CD14-positive monocyte (primary cell): ENCODE data around the gene PSMF1. TPM values are rescaled to one million over a fixed set of nuclear protein-coding genes. Genes with fewer than 3 reads are reported as not detected.

Experiments used
- DNase-seq, 3 donors: peaks; one replicate each; pipeline ENCODE4 v3.0.0-alpha.2; 2011 to 2022
- H2AFZ ChIP-seq: 2 replicates; pipeline ENCODE4 v1.6.0; 2012; ENCODE audit warnings: mild to moderate bottlenecking, low read depth, low read length, inconsistent platforms; ENCODE audit not compliant: insufficient read depth, poor library complexity, severe bottlenecking
- H3K27ac ChIP-seq, 2 donors: 1 replicate in 1 of 2; 2 replicates in 1 of 2; pipeline ENCODE4 v1.5.1; 2012 to 2013; ENCODE audit warnings: low read length in 2 of 2, control low read depth in 1 of 2, inconsistent platforms in 1 of 2, low read depth in 1 of 2, mild to moderate bottlenecking in 1 of 2
- H3K27me3 ChIP-seq, 2 donors: one replicate each; pipeline versions ENCODE4 v1.6.0 to v1.6.1; 2011 to 2013; ENCODE audit warnings: low read length in 2 of 2; ENCODE audit not compliant: control insufficient read depth in 2 of 2, insufficient read depth in 2 of 2
- H3K36me3 ChIP-seq, 2 donors: replicated peaks in 1 of 2; 1 replicate in 1 of 2; 2 replicates in 1 of 2; pipeline versions ENCODE4 v1.5.1 to v1.6.1; 2012 to 2013; ENCODE audit warnings: low read length in 2 of 2, control low read depth in 1 of 2, inconsistent platforms in 1 of 2, mild to moderate bottlenecking in 1 of 2; ENCODE audit not compliant: insufficient read depth in 2 of 2, control insufficient read depth in 1 of 2
- H3K4me1 ChIP-seq, 2 donors: 1 replicate in 1 of 2; 2 replicates in 1 of 2; pipeline versions ENCODE4 v1.5.1 to v1.6.1; 2012 to 2013; ENCODE audit warnings: low read length in 2 of 2, control low read depth in 1 of 2, inconsistent platforms in 1 of 2, mild to moderate bottlenecking in 1 of 2, moderate library complexity in 1 of 2; ENCODE audit not compliant: insufficient read depth in 2 of 2, control insufficient read depth in 1 of 2
- H3K4me2 ChIP-seq: replicated peaks from 2 replicates; pipeline ENCODE3; 2012; ENCODE audit warnings: low read length, moderate library complexity, mild to moderate bottlenecking; ENCODE audit not compliant: poor library complexity, severe bottlenecking; ENCODE audit errors: extremely low read depth
- H3K4me3 ChIP-seq, 3 experiments: fragments of 200-600 bp in 1 of 3; sonication (generic) in 1 of 3; replicated peaks in 1 of 3; 1 replicate in 2 of 3; 2 replicates in 1 of 3; pipeline ENCODE4 v1.5.1; 2011 to 2013; ENCODE audit warnings: low read length in 3 of 3, mild to moderate bottlenecking in 3 of 3, control low read depth in 2 of 3, low read depth in 2 of 3, inconsistent platforms in 1 of 3, moderate library complexity in 1 of 3
- H3K79me2 ChIP-seq: 2 replicates; pipeline ENCODE4 v1.6.0; 2012; ENCODE audit warnings: mild to moderate bottlenecking, control low read depth, inconsistent platforms, low read length, moderate library complexity; ENCODE audit not compliant: insufficient read depth
- H3K9ac ChIP-seq: 2 replicates; pipeline ENCODE4 v1.6.0; 2017; ENCODE audit warnings: low read length, mild to moderate bottlenecking; ENCODE audit not compliant: insufficient read depth, poor library complexity, severe bottlenecking
- H3K9me3 ChIP-seq, 2 donors: replicated peaks in 1 of 2; 1 replicate in 1 of 2; 2 replicates in 1 of 2; pipeline versions ENCODE4 v1.5.1 to v1.6.1; 2012 to 2013; ENCODE audit warnings: low read length in 2 of 2, control low read depth in 1 of 2; ENCODE audit not compliant: control insufficient read depth in 1 of 2, insufficient read depth in 1 of 2
- H4K20me1 ChIP-seq: 2 replicates; pipeline ENCODE4 v1.6.0; 2012; ENCODE audit warnings: mild to moderate bottlenecking, low read length, control low read depth, moderate library complexity; ENCODE audit not compliant: insufficient read depth
- H3K27ac Mint-ChIP-seq, 7 donors: one replicate each; pipeline ENCODE4 v1.8.0; 2020; ENCODE audit warnings: mild to moderate bottlenecking in 7 of 7, mixed read lengths in 7 of 7, moderate library complexity in 6 of 7, inconsistent platforms in 2 of 7
- H3K27me3 Mint-ChIP-seq, 3 donors: one replicate each; pipeline ENCODE4 v1.8.0; 2021 to 2022; ENCODE audit warnings: low read depth in 3 of 3, mild to moderate bottlenecking in 3 of 3, mixed read lengths in 3 of 3, moderate library complexity in 3 of 3, inconsistent platforms in 1 of 3
- H3K36me3 Mint-ChIP-seq, 2 donors: one replicate each; pipeline ENCODE4 v1.8.0; 2020; ENCODE audit warnings: mixed read lengths in 2 of 2, inconsistent platforms in 1 of 2, mild to moderate bottlenecking in 1 of 2
- H3K4me1 Mint-ChIP-seq: one replicate; pipeline ENCODE4 v1.8.0; 2020; ENCODE audit warnings: mild to moderate bottlenecking, mixed read lengths
- H3K4me3 Mint-ChIP-seq, 2 donors: one replicate each; pipeline ENCODE4 v1.8.0; 2020; ENCODE audit warnings: mild to moderate bottlenecking in 2 of 2, mixed read lengths in 2 of 2, moderate library complexity in 1 of 2
- H3K9me3 Mint-ChIP-seq, 7 donors: one replicate each; pipeline ENCODE4 v1.8.0; 2020 to 2022; ENCODE audit warnings: mixed read lengths in 7 of 7, mild to moderate bottlenecking in 6 of 7, moderate library complexity in 6 of 7, inconsistent platforms in 2 of 7
- CTCF ChIP-seq: fragments of 200-600 bp; IDR thresholded peaks from one replicate; pipeline ENCODE4 v1.8.0; 2022; ENCODE audit warnings: antibody characterized with exemption, mild to moderate bottlenecking
- WGBS: methylation state at CpG from one replicate; pipeline ENCODE4 v1.1.5; 2013; ENCODE audit warnings: missing lambda C conversion rate; ENCODE audit not compliant: insufficient coverage; 5-methylcytosine and 5-hydroxymethylcytosine counted together
- intact Hi-C, 2 donors: fragments of 100-400 bp; cut with micrococcal nuclease; formaldehyde crosslinking; loops; one replicate each; pipeline versions ENCODE4 v1.15.0 to v1.15.1; 2023
- polyA plus RNA-seq, 3 donors: library from polyadenylated mRNA; depleted of rRNA in 1 of 3; unstranded in 2 of 3; stranded (reverse) in 1 of 3; fragments of 300-500 nt in 2 of 3; fragments of >200 nt in 1 of 3; fragmentation: Illumina TruSeq in 2 of 3; gene quantifications; 1 replicate in 2 of 3; 2 replicates in 1 of 3; pipeline ENCODE4 v1.2.3, GENCODE V29; 2012 to 2021

PSMF1 gene
- polyA plus RNA-seq, 3 donors, result 103 to 349 (median 138) TPM

GRCh38 chr20:1183153-1183552, 64.8 kb downstream of the PSMF1 start:
- no peaks in the 10 kb centered on the region for H4K20me1 ChIP-seq
- Mint-ChIP-seq H3K27ac (no peak overlapping the region), H3K4me1 (peaks cover 16% of the 10 kb centered on the region), H3K36me3 (peaks cover 5 to 16% of the 10 kb centered on the region in 2 donors), H3K9me3 (peaks cover 0 to 8% (median 5%) of the 10 kb centered on the region in 7 donors), H3K27me3 (peaks cover 30 to 33% (median 32%) of the 10 kb centered on the region in 3 donors), H3K4me3 (peak overlapping the region in 1 of 2 donors; percentile 84)
- H3K4me1 ChIP-seq, result peaks cover 7 to 14% of the 10 kb centered on the region in 2 donors
- TF ChIP-seq CTCF, result no peak
- no peak overlapping the region for H3K9ac ChIP-seq
- H3K36me3 ChIP-seq, result no peaks in the 10 kb centered on the region
- no peaks in the 10 kb centered on the region for H3K79me2 ChIP-seq
- no peak overlapping the region for H3K4me2 ChIP-seq
- WGBS, result no CpG with 5 or more reads among the region's 6 CpGs
- H2AFZ ChIP-seq, result no peak overlapping the region
- H3K27ac ChIP-seq, result no peak overlapping the region
- intact Hi-C loops, result no loop called here
- DNase-seq, result no peak
- no peak overlapping the region for H3K4me3 ChIP-seq
- peaks cover 25 to 37% of the 10 kb centered on the region in 2 donors for H3K27me3 ChIP-seq
- no peaks in the 10 kb centered on the region for H3K9me3 ChIP-seq

GRCh38 chr20:1184260-1184637, 65.8 kb downstream of the PSMF1 start:
- H3K27me3 Mint-ChIP-seq, result peaks cover 30 to 33% (median 32%) of the 10 kb centered on the region in 3 donors
- peaks cover 0 to 8% (median 5%) of the 10 kb centered on the region in 7 donors for H3K9me3 Mint-ChIP-seq
- intact Hi-C loops, result no loop called here
- H3K4me1 Mint-ChIP-seq, result peaks cover 16% of the 10 kb centered on the region
- peak overlapping the region; percentile 27 to 84 for H3K4me3 Mint-ChIP-seq
- H3K4me2 ChIP-seq, result no peak overlapping the region
- H3K4me3 ChIP-seq, result no peak overlapping the region
- no peak overlapping the region for H3K27ac ChIP-seq
- no peak overlapping the region for H3K27ac Mint-ChIP-seq
- H4K20me1 ChIP-seq, result no peaks in the 10 kb centered on the region
- no peak overlapping the region for H3K9ac ChIP-seq
- TF ChIP-seq CTCF, result no peak
- peaks cover 25 to 37% of the 10 kb centered on the region in 2 donors for H3K27me3 ChIP-seq
- H3K9me3 ChIP-seq, result no peaks in the 10 kb centered on the region
- no peaks in the 10 kb centered on the region for H3K36me3 ChIP-seq
- H2AFZ ChIP-seq, result no peak overlapping the region
- H3K4me1 ChIP-seq, result peaks cover 7 to 14% of the 10 kb centered on the region in 2 donors
- H3K36me3 Mint-ChIP-seq, result peaks cover 5 to 16% of the 10 kb centered on the region in 2 donors
- no peaks in the 10 kb centered on the region for H3K79me2 ChIP-seq
- WGBS, result 54% methylated on average over 11 of the region's 13 CpGs
- DNase-seq, result no peak
